ENCODE results near the gene EPDR1. TPM values are rescaled to one million over a fixed set of nuclear protein-coding genes. Genes with fewer than 3 reads are reported as not detected.

EPDR1 gene
- polyA plus RNA-seq, 1 experiment: 3.7 TPM

DNA sequence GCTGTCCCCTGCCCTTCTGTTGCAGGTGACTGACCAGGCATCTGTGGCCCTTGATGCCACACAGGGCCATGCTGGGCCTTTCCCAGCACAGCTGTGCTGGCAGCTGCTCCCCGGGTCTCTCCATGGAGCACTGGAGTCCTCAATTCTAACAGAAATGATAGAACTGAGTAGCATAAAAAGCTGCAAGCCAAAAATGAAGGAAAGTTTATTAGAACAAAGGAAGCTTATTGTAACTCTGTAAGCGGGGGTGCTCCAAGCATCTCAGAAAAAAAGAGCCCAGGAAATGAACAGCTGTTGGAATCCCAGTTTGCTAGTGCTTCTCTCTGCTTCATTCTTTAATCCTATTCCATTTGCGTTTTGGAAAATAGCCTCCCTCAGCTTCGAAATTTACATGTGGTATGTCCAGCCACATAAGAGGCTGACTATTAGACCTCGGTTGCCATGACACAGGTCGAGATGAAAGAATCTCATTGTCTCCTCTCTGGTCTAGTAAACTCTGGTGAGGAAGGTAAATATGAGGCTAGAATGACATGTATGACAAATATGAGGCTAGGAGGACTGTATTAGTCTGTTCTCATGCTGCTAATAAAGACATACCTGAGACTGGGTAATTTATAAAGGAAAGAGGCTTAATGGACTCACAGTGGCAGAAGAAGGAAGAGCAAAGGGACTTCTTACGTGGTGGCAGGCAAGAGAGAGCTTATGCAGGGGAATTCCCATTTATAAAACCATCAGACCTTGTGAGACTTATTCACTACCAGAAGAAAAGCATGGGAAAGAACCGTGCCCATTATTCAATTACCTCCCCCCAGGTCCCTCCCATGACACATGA is 23.7 kb downstream of the EPDR1 start:
- CTCF ChIA-PET: no interaction called here
- Histone ChIP-seq H3K36me3 (ENCODE audit: control insufficient read depth, insufficient read depth, low read length) (no peaks in the 10 kb centered on the region), H3K4me3 (ENCODE audit: low read depth, low read length) (no peak overlapping the region), H3K27me3 (ENCODE audit: control insufficient read depth, insufficient read depth, low read length) (no peaks in the 10 kb centered on the region)
- TF ChIP-seq, protein P1, sequence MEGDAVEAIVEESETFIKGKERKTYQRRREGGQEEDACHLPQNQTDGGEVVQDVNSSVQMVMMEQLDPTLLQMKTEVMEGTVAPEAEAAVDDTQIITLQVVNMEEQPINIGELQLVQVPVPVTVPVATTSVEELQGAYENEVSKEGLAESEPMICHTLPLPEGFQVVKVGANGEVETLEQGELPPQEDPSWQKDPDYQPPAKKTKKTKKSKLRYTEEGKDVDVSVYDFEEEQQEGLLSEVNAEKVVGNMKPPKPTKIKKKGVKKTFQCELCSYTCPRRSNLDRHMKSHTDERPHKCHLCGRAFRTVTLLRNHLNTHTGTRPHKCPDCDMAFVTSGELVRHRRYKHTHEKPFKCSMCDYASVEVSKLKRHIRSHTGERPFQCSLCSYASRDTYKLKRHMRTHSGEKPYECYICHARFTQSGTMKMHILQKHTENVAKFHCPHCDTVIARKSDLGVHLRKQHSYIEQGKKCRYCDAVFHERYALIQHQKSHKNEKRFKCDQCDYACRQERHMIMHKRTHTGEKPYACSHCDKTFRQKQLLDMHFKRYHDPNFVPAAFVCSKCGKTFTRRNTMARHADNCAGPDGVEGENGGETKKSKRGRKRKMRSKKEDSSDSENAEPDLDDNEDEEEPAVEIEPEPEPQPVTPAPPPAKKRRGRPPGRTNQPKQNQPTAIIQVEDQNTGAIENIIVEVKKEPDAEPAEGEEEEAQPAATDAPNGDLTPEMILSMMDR (IDR thresholded peaks at IDR 0.05; ENCODE audit: insufficient read depth, low read depth, low read length): no peak
- POLR2A ChIA-PET: no interaction called here
- no peak for DNase-seq (ENCODE audit: low read depth)

DNA sequence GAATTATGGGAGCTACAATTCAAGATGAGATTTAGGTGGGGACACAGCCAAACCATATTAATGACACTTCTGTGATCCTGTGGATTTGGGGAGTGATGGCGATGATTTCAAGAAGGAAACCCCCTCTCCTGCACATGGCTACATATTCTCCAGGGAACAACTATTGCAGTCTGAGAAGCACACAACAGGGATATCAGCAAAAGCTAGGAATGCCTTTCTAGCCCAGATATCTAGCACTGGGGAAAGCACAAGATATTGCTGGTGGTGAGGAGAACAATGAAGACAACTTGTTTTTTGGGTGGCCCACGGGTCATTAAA is 24.3 kb downstream of the EPDR1 start:
- ChIA-PET CTCF (no interaction called here), POLR2A (no interaction called here)
- Histone ChIP-seq H3K27me3 (ENCODE audit: control insufficient read depth, insufficient read depth, low read length) (no peaks in the 10 kb centered on the region), H3K36me3 (ENCODE audit: control insufficient read depth, insufficient read depth, low read length) (no peaks in the 10 kb centered on the region), H3K4me3 (ENCODE audit: low read depth, low read length) (no peak overlapping the region)
- TF ChIP-seq, protein P1 (IDR thresholded peaks at IDR 0.05; ENCODE audit: insufficient read depth, low read depth, low read length): no peak
- DNase-seq (ENCODE audit: low read depth): no peak

DNA sequence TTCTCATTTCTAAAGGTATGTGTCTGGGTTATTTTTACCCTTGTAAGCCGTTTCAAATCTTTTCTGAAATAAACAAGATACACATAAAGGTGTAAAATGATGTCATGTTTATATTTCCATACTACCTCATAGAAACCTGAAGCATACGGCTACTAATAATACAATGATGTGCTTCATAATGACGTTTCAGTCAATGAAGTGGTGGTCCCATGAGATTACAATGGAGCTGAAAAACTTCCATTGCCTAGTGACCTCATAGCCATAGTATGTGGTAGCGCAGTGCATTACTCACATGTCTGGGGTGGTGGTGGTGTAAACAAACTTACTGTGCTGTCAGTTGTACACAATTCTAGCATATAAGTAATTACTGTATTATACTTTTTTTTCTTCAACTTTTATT is 24.9 kb downstream of the EPDR1 start:
- TF ChIP-seq, protein P1 (IDR thresholded peaks at IDR 0.05; ENCODE audit: insufficient read depth, low read depth, low read length): no peak
- H3K4me3 ChIP-seq (ENCODE audit: low read depth, low read length): no peak overlapping the region
- no peaks in the 10 kb centered on the region for H3K36me3 ChIP-seq (ENCODE audit: control insufficient read depth, insufficient read depth, low read length)
- CTCF ChIA-PET: no interaction called here
- no peak for DNase-seq (ENCODE audit: low read depth)
- H3K27me3 ChIP-seq (ENCODE audit: control insufficient read depth, insufficient read depth, low read length): no peaks in the 10 kb centered on the region
- POLR2A ChIA-PET: no interaction called here

DNA sequence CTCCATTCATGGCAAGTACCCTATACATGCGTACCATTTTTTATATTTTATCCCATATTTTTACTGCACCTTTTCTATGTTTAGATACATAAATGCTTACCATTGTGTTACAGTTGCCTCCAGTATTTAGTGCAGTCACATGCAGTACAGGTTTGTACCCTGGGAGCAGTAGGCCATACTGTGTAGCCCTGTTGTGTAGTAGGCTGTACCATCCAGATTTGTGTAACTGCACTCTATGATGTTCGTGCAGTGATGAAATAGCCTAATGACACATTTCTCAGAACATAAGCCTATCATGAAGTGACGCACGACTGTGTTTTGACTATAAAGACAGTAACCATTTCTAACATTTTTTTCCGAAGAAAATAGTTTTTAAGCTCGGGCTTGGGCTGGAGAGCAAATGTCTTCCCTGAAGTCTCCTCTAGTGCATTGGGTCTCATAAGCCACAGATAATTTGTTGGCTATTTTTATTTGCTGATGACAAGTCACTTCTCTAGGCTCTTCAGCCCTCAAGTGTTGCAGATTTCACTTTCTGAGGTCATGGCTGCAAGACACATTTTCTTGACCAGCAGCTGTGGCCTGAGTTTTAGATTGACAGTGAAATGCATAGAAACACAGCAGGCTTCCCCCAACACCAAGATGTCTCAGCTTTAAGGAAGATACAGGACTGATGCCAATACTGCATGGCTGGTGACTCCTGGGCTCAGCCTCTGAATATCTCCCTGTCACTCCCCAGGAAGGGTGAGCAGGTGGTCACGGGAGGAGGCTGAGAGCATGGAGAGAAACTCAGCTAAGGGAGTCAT is 26.9 kb downstream of the EPDR1 start:
- Histone ChIP-seq H3K27me3 (ENCODE audit: control insufficient read depth, insufficient read depth, low read length) (no peaks in the 10 kb centered on the region), H3K4me3 (ENCODE audit: low read depth, low read length) (no peak overlapping the region), H3K36me3 (ENCODE audit: control insufficient read depth, insufficient read depth, low read length) (no peaks in the 10 kb centered on the region)
- TF ChIP-seq, protein P1 (IDR thresholded peaks at IDR 0.05; ENCODE audit: insufficient read depth, low read depth, low read length): no peak
- CTCF ChIA-PET: no interaction called here
- POLR2A ChIA-PET: no interaction called here
- no peak for DNase-seq (ENCODE audit: low read depth)

DNA sequence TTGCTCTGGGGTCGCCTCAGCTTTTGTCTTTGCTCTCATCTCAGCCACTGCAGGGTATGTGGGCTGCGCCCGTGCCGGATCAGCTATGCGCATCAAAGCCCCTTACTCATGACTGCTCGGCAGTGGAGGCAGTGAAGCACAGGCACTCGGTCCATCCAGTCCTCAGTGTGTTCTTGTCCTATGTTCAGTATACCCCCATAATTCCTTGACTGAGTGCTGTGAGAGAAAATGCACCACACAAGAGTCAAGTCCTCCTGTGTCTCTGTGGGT is 27.4 kb downstream of the EPDR1 start:
- CTCF ChIA-PET: no interaction called here

More for the DNA sequence above, 27.4 kb downstream of the EPDR1 start:
- TF ChIP-seq, protein P1 (IDR thresholded peaks at IDR 0.05; ENCODE audit: insufficient read depth, low read depth, low read length): no peak
- no peak for DNase-seq (ENCODE audit: low read depth)
- POLR2A ChIA-PET: no interaction called here
- H3K36me3 ChIP-seq (ENCODE audit: control insufficient read depth, insufficient read depth, low read length): no peaks in the 10 kb centered on the region
- H3K4me3 ChIP-seq (ENCODE audit: low read depth, low read length): no peak overlapping the region
- no peaks in the 10 kb centered on the region for H3K27me3 ChIP-seq (ENCODE audit: control insufficient read depth, insufficient read depth, low read length)

All from BJ (cell line).